Uterus (tissue), 4 donors: ENCODE results near the gene KCNT2. TPM values are rescaled to one million over a fixed set of nuclear protein-coding genes. Genes with fewer than 3 reads are reported as not detected.
"Not testable (repeated sequence)": the region's sequence is repeated elsewhere in the genome, so short reads cannot be mapped to it uniquely, and the experiment has no call there.

Source experiments
- DNase-seq, 2 donors: peaks; one replicate each; pipeline ENCODE4 v3.0.0-alpha.2; 2019 to 2020
- H3K27ac ChIP-seq, 2 donors: fragments of 200-600 bp; sonication (generic); 1 replicate in 1 of 2; 2 replicates in 1 of 2; pipeline ENCODE4 v1.5.1; 2016 to 2018
- H3K27me3 ChIP-seq, 2 donors: fragments of 200-600 bp; sonication (generic); one replicate each; pipeline ENCODE4 v1.5.1; 2018 to 2019; ENCODE audit warnings: control low read depth in 1 of 2
- H3K36me3 ChIP-seq, 2 donors: fragments of 200-600 bp; sonication (generic); one replicate each; pipeline ENCODE4 v1.5.1; 2019; ENCODE audit warnings: control low read depth in 1 of 2
- H3K4me1 ChIP-seq, 2 donors: fragments of 200-600 bp; sonication (generic); one replicate each; pipeline ENCODE4 v1.5.1; 2018 to 2019; ENCODE audit warnings: control low read depth in 1 of 2
- H3K4me3 ChIP-seq, 2 donors: fragments of 200-600 bp; sonication (generic); 1 replicate in 1 of 2; 2 replicates in 1 of 2; pipeline ENCODE4 v1.5.1; 2018 to 2019; ENCODE audit warnings: mild to moderate bottlenecking in 1 of 2
- H3K9me3 ChIP-seq, 2 donors: fragments of 200-600 bp; sonication (generic); one replicate each; pipeline ENCODE4 v1.5.1; 2019; ENCODE audit warnings: control low read depth in 1 of 2
- POLR2A ChIP-seq, 2 donors: fragments of 450-650 bp; IDR thresholded peaks; one replicate each; pipeline ENCODE4 v1.6.1; 2016; ENCODE audit warnings: antibody characterized with exemption in 2 of 2, mild to moderate bottlenecking in 1 of 2, moderate library complexity in 1 of 2
- intact Hi-C: fragments of 100-400 bp; cut with DNase I; formaldehyde crosslinking; loops from one replicate; pipeline ENCODE4 v1.15.1; 2023; ENCODE audit warnings: low total_unique reads
- total RNA-seq, 4 donors: library from RNA; depleted of rRNA in 3 of 4; stranded (reverse); fragments of >200 nt in 3 of 4; gene quantifications; one replicate each; pipeline versions ENCODE4 v1.1.0 to v1.2.4, GENCODE V29; 2014 to 2023
- TF ChIP-seq, protein P1 (sequence below), 4 experiments: fragments of 200-600 bp in 2 of 4; fragments of 450-650 bp in 2 of 4; sonication (generic) in 2 of 4; IDR thresholded peaks; one replicate each; pipeline ENCODE4 v1.5.1; 2016 to 2019; ENCODE audit warnings: antibody characterized with exemption in 4 of 4, mild to moderate bottlenecking in 2 of 4, moderate library complexity in 1 of 4
- donor health status: DM: yes; HTN: yes; CAD: no.

KCNT2 gene
- total RNA-seq, 4 donors from 2014 or later: 2.3 to 20.5 (median 3.8) TPM

DNA sequence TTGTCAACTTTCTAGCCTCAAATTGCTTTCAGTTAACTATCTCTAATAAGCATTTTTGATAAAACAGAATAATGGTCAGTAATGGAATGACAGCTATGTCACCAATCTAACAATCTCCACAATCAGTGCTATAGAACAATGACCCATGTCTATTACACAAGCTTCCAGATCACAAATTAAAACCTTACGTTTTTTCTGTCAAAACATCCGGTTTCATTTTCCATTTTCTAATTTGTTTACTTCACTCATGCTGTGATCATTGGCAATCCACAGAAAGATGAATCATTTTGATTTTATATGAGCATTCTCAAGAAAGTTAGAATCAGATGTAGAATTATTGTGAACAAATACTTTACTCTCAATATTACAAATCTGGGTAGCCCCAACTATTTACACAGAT is 80.3 kb downstream of the KCNT2 start:
- no peaks in the 10 kb centered on the region for H3K4me1 ChIP-seq
- intact Hi-C loops: no loop called here
- H3K4me3 ChIP-seq: no peak overlapping the region
- TF ChIP-seq, protein P1, sequence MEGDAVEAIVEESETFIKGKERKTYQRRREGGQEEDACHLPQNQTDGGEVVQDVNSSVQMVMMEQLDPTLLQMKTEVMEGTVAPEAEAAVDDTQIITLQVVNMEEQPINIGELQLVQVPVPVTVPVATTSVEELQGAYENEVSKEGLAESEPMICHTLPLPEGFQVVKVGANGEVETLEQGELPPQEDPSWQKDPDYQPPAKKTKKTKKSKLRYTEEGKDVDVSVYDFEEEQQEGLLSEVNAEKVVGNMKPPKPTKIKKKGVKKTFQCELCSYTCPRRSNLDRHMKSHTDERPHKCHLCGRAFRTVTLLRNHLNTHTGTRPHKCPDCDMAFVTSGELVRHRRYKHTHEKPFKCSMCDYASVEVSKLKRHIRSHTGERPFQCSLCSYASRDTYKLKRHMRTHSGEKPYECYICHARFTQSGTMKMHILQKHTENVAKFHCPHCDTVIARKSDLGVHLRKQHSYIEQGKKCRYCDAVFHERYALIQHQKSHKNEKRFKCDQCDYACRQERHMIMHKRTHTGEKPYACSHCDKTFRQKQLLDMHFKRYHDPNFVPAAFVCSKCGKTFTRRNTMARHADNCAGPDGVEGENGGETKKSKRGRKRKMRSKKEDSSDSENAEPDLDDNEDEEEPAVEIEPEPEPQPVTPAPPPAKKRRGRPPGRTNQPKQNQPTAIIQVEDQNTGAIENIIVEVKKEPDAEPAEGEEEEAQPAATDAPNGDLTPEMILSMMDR (IDR thresholded peaks at IDR 0.05): no peak
- TF ChIP-seq POLR2A (IDR thresholded peaks at IDR 0.05): no peak
- no peak overlapping the region for H3K27ac ChIP-seq
- H3K36me3 ChIP-seq: no peaks in the 10 kb centered on the region
- H3K9me3 ChIP-seq: no peaks in the 10 kb centered on the region
- no peaks in the 10 kb centered on the region for H3K27me3 ChIP-seq
- DNase-seq: no peak

DNA sequence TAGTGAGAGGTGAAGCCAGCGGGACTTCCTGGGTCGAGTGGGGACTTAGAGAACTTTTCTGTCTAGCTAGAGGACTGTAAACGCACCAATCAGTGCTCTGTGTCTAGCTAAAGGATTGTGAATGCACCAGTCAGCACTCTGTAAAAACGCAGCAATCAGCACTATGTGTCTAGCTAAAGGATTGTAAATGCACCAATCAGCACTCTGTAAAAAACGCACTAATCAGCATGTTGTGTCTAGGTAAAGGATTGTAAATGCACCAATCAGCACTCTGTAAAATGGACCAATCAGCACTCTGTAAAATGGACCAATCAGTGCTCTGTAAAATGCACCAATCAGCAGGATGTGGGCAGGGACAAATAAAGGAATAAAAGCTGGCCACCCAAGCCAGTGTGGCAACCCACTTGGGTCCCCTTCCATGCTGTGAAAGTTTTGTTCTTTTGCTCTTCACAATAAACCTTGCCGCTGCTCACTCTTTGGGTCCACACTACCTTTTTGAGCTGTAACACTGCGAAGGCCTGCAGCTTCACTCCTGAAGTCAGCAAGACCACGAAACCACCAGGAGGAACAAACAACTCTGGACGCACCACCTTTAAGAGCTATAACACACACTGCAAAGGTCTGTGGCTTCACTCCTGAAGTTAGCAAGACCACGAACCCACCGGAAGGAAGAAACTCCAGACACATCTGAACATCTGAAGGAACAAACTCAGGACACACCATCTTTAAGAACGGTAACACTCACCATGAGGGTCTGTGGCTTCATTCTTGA is 85.5 kb downstream of the KCNT2 start:
- DNase-seq, H3K4me1 ChIP-seq, H3K27me3 ChIP-seq, H3K36me3 ChIP-seq, H3K9me3 ChIP-seq, H3K4me3 ChIP-seq, H3K27ac ChIP-seq, intact Hi-C loops: not testable (repeated sequence)

DNA sequence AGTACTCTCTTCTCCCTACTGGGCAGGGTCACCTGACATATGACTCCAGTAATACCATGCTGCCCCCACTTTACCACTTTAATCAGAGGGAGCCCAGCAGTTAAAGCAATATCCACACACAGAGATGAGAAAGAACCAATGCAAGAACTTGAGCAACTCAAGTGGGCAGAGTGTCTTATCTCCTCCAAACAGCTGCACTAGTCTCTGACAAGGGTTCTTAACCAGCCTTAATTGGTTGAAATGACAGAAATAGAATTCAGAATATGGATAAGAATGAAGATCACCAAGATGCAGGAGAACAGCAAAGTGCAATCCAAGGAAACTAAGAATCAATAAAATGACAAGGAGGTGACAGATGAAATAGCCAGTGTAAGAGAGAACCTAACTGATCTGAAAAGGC is 91.0 kb downstream of the KCNT2 start:
- no peak overlapping the region for H3K4me3 ChIP-seq
- no peak for TF ChIP-seq POLR2A (IDR thresholded peaks at IDR 0.05)
- TF ChIP-seq, protein P1 (IDR thresholded peaks at IDR 0.05): no peak
- H3K36me3 ChIP-seq: no peaks in the 10 kb centered on the region
- no peaks in the 10 kb centered on the region for H3K9me3 ChIP-seq
- DNase-seq: no peak
- no peaks in the 10 kb centered on the region for H3K4me1 ChIP-seq
- intact Hi-C loops: no loop called here
- H3K27me3 ChIP-seq: no peaks in the 10 kb centered on the region
- no peak overlapping the region for H3K27ac ChIP-seq

DNA sequence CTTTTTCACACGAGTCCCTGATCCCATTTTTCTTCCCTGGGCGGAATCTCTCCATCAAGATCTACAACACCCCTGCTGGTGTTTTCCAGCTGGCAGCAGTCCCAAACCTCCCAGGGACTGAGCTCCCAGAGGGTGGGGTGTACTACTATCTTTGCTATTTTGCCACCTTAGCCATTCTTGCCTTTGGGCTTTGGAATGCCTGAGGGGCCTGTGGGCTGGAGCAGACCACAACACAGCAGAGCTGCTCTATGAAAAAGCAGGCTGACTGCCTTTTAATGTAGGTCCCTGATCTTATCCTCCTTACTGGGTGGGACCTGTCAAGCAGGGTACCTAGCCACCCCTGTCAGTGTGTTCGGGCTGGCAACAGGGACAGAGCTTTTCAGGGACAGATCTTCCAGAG is 91.9 kb downstream of the KCNT2 start:
- Histone ChIP-seq H3K36me3 (no peaks in the 10 kb centered on the region), H3K27ac (no peak overlapping the region), H3K9me3 (no peaks in the 10 kb centered on the region), H3K27me3 (no peaks in the 10 kb centered on the region), H3K4me3 (no peak overlapping the region), H3K4me1 (no peaks in the 10 kb centered on the region)
- no peak for TF ChIP-seq POLR2A (IDR thresholded peaks at IDR 0.05)
- TF ChIP-seq, protein P1 (IDR thresholded peaks at IDR 0.05): no peak
- DNase-seq: no peak
- intact Hi-C loops: no loop called here

DNA sequence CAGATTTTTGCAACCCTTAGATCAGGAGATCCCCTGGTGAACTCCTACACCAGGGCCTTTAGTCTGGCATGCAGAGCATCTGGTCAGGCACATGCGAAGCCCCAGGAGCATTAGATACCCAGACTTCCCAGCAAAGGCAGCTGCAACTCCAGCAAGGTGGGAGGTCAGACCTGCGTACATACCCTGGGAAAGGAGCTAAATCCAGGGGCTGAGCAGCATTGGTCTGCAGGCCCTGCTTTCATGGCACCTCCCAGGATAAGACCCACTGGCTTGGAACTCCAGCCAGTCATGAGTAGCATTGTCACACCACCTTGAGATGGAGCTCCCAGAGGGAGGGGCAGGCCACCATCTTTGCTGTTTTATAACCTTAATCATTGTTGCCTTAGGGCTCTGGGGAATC is 92.3 kb downstream of the KCNT2 start:
- Histone ChIP-seq H3K4me1 (no peaks in the 10 kb centered on the region), H3K36me3 (no peaks in the 10 kb centered on the region), H3K9me3 (no peaks in the 10 kb centered on the region), H3K27ac (no peak overlapping the region), H3K4me3 (no peak overlapping the region), H3K27me3 (no peaks in the 10 kb centered on the region)
- intact Hi-C loops: no loop called here
- TF ChIP-seq POLR2A (IDR thresholded peaks at IDR 0.05): no peak
- TF ChIP-seq, protein P1 (IDR thresholded peaks at IDR 0.05): no peak
- no peak for DNase-seq
